Putamen (tissue), 1 donor: ENCODE data around the gene CFAP251.
"Not testable (repeated sequence)": the region's sequence is repeated elsewhere in the genome, so short reads cannot be mapped to it uniquely, and the experiment has no call there.

Experiments
- DNase-seq: peaks from one replicate; pipeline ENCODE4 v3.0.0-alpha.2; 2016; ENCODE audit warnings: low spot score

The CFAP251 gene

GRCh38 chr12:121903202-121903601, 15.2 kb upstream of the CFAP251 start:
- no peak for DNase-seq

- no peak for DNase-seq
Observed at GRCh38 chr12:121905746-121906145, 12.6 kb upstream of the CFAP251 start.

- no peak for DNase-seq
Observed at GRCh38 chr12:121908702-121909101, 9.7 kb upstream of the CFAP251 start.

- DNase-seq: no peak
Observed at GRCh38 chr12:121911824-121912585, 6.4 kb upstream of the CFAP251 start.

- DNase-seq: no peak
Observed at GRCh38 chr12:121915841-121916321, 2.5 kb upstream of the CFAP251 start.

GRCh38 chr12:121916719-121917118, 1.7 kb upstream of the CFAP251 start:
- no peak for DNase-seq

GRCh38 chr12:121918679-121919038, 267 bp downstream of the CFAP251 start:
- no peak for DNase-seq

GRCh38 chr12:121921066-121921465, 2.7 kb downstream of the CFAP251 start:
- DNase-seq: no peak

- no peak for DNase-seq
Observed at GRCh38 chr12:121925358-121925695, 6.9 kb downstream of the CFAP251 start.

GRCh38 chr12:121926874-121927706, 8.7 kb downstream of the CFAP251 start:
- DNase-seq: no peak

- no peak for DNase-seq
Observed at GRCh38 chr12:121927813-121928212, 9.4 kb downstream of the CFAP251 start.

GRCh38 chr12:121929545-121929944, 11.2 kb downstream of the CFAP251 start:
- not testable (repeated sequence) for DNase-seq

- no peak for DNase-seq
Observed at GRCh38 chr12:121930862-121931261, 12.5 kb downstream of the CFAP251 start.

GRCh38 chr12:121932176-121932536, 13.8 kb downstream of the CFAP251 start:
- no peak for DNase-seq

GRCh38 chr12:121932914-121933521, 14.6 kb downstream of the CFAP251 start:
- no peak for DNase-seq

GRCh38 chr12:121933522-121934308, 15.3 kb downstream of the CFAP251 start:
- DNase-seq: no peak

- DNase-seq: no peak
Observed at GRCh38 chr12:121934309-121934664, 15.9 kb downstream of the CFAP251 start.

GRCh38 chr12:121937654-121938053, 19.3 kb downstream of the CFAP251 start:
- DNase-seq: no peak

GRCh38 chr12:121939186-121939585, 20.8 kb downstream of the CFAP251 start:
- DNase-seq: no peak

- no peak for DNase-seq
Observed at GRCh38 chr12:121939992-121940766, 21.8 kb downstream of the CFAP251 start.

GRCh38 chr12:121942145-121942718, 23.8 kb downstream of the CFAP251 start:
- no peak for DNase-seq
